H1 (cell line): Measurements from ENCODE around the gene EPHA4. TPM values are rescaled to one million over a fixed set of nuclear protein-coding genes. Genes with fewer than 3 reads are reported as not detected.

ENCODE experiments used
- CTCF ChIA-PET: fragments of 300-600 bp; sonication (Branson Sonifier 250); formaldehyde crosslinking; loops from one replicate; lab custom pipeline; 2021; ENCODE audit not compliant: partially characterized antibody; lab: Charles Lee
- POLR2A ChIA-PET: fragments of 300-600 bp; sonication (Branson Sonifier 250); formaldehyde crosslinking; loops from one replicate; lab custom pipeline; 2021; ENCODE audit warnings: inconsistent platforms; ENCODE audit not compliant: partially characterized antibody; lab: Charles Lee
- DNase-seq, 2 experiments: peaks; one replicate each; pipeline versions ENCODE4 v3.0.0 to v3.0.0-alpha.2; 2010 to 2022; ENCODE audit warnings: low spot score in 2 of 2, low read depth in 1 of 2, mixed read lengths in 1 of 2
- FAIRE-seq: peaks from 2 replicates; lab custom pipeline; 2011; peaks lifted over from hg19 to GRCh38; lab: Jason Lieb, UNC
- H2AFZ ChIP-seq: 2 replicates; pipeline ENCODE4 v1.8.1; 2012; ENCODE audit warnings: low read length, inconsistent platforms
- H2AK5ac ChIP-seq: 2 replicates; pipeline ENCODE4 v1.6.1; 2013; ENCODE audit warnings: low read depth, low read length
- H2BK120ac ChIP-seq: replicated peaks from 2 replicates; pipeline ENCODE3; 2013; ENCODE audit warnings: low read depth, low read length, inconsistent platforms
- H2BK12ac ChIP-seq: 2 replicates; pipeline ENCODE4 v1.6.1; 2013; ENCODE audit warnings: low read depth, low read length
- H2BK15ac ChIP-seq: 2 replicates; pipeline ENCODE4 v1.6.1; 2013; ENCODE audit warnings: low read length
- H2BK20ac ChIP-seq: 2 replicates; pipeline ENCODE4 v1.6.1; 2013; ENCODE audit warnings: low read length
- H2BK5ac ChIP-seq: 2 replicates; pipeline ENCODE4 v1.6.1; 2013; ENCODE audit warnings: low read depth, low read length
- H3K14ac ChIP-seq: 2 replicates; pipeline ENCODE4 v1.6.1; 2013; ENCODE audit warnings: inconsistent platforms; ENCODE audit not compliant: insufficient read length
- H3K18ac ChIP-seq: 2 replicates; pipeline ENCODE4 v1.6.1; 2013; ENCODE audit warnings: low read length; ENCODE audit errors: extremely low read depth
- H3K23ac ChIP-seq: 2 replicates; pipeline ENCODE4 v1.6.1; 2013; ENCODE audit warnings: inconsistent platforms; ENCODE audit not compliant: insufficient read length
- H3K23me2 ChIP-seq: 2 replicates; pipeline ENCODE4 v1.6.1; 2013; ENCODE audit warnings: low read depth, low read length
- H3K27ac ChIP-seq: 2 replicates; pipeline ENCODE4 v1.6.1; 2011; ENCODE audit warnings: low read depth, low read length, inconsistent platforms
- H3K27me3 ChIP-seq, 4 experiments: replicated peaks in 1 of 4; 1 replicate in 1 of 4; 2 replicates in 3 of 4; pipeline versions ENCODE4 v1.6.1 to v1.8.1; 2011 to 2013; ENCODE audit warnings: low read length in 3 of 4, mild to moderate bottlenecking in 3 of 4, inconsistent platforms in 2 of 4, mixed read lengths in 2 of 4, moderate library complexity in 1 of 4; ENCODE audit not compliant: control insufficient read depth in 3 of 4, insufficient read depth in 3 of 4; ENCODE audit errors: extremely low read depth in 1 of 4
- H3K36me3 ChIP-seq, 4 experiments: 2 replicates each; pipeline versions ENCODE4 v1.6.1 to v1.8.1; 2011 to 2013; ENCODE audit warnings: mild to moderate bottlenecking in 4 of 4, low read length in 3 of 4, moderate library complexity in 2 of 4, control low read depth in 1 of 4, inconsistent platforms in 1 of 4; ENCODE audit not compliant: insufficient read depth in 4 of 4, control insufficient read depth in 2 of 4
- H3K4ac ChIP-seq: replicated peaks from 2 replicates; pipeline ENCODE3; 2013; ENCODE audit warnings: low read length, low read depth, mixed read lengths, inconsistent platforms; ENCODE audit not compliant: insufficient read length
- H3K4me1 ChIP-seq, 4 experiments: replicated peaks in 1 of 4; 1 replicate in 1 of 4; 2 replicates in 3 of 4; pipeline versions ENCODE4 v1.6.1 to v1.8.1; 2011 to 2013; ENCODE audit warnings: low read length in 3 of 4, inconsistent platforms in 2 of 4, mixed read lengths in 1 of 4; ENCODE audit not compliant: insufficient read depth in 4 of 4, control insufficient read depth in 3 of 4
- H3K4me2 ChIP-seq, 2 experiments: 2 replicates each; pipeline versions ENCODE4 v1.6.1 to v1.8.1; 2011 to 2013; ENCODE audit warnings: low read depth in 2 of 2, low read length in 2 of 2, control low read depth in 1 of 2, inconsistent platforms in 1 of 2, mild to moderate bottlenecking in 1 of 2; ENCODE audit not compliant: insufficient read depth in 1 of 2
- H3K4me3 ChIP-seq, 4 experiments: fragments of 200-600, 300-600 bp in 1 of 4; sonication (generic), shearing (Covaris generic), sonication (Bioruptor Twin) in 1 of 4; 2 replicates each; pipeline versions ENCODE4 v1.5.1 to v1.8.1; 2011 to 2016; ENCODE audit warnings: low read length in 4 of 4, low read depth in 3 of 4, control low read depth in 2 of 4, inconsistent platforms in 2 of 4, mild to moderate bottlenecking in 2 of 4, mixed read lengths in 1 of 4, moderate library complexity in 1 of 4; ENCODE audit not compliant: insufficient read depth in 2 of 4; ENCODE audit errors: extremely low read depth in 1 of 4
- H3K56ac ChIP-seq: replicated peaks from 2 replicates; pipeline ENCODE3; 2013; ENCODE audit warnings: low read depth, mild to moderate bottlenecking, mixed read lengths, low read length, inconsistent platforms; ENCODE audit not compliant: insufficient read length
- H3K79me1 ChIP-seq: 2 replicates; pipeline ENCODE4 v1.6.1; 2013; ENCODE audit warnings: low read depth, low read length, control low read depth
- H3K79me2 ChIP-seq, 2 experiments: 2 replicates each; pipeline versions ENCODE4 v1.6.1 to v1.8.1; 2012 to 2013; ENCODE audit warnings: low read length in 2 of 2, mild to moderate bottlenecking in 2 of 2, inconsistent platforms in 1 of 2; ENCODE audit not compliant: insufficient read depth in 2 of 2, control insufficient read depth in 1 of 2
- H3K9ac ChIP-seq, 4 experiments: replicated peaks in 1 of 4; 1 replicate in 1 of 4; 2 replicates in 3 of 4; pipeline versions ENCODE4 v1.6.1 to v1.8.1; 2011 to 2013; ENCODE audit warnings: low read depth in 3 of 4, low read length in 3 of 4, control low read depth in 2 of 4, mild to moderate bottlenecking in 2 of 4, moderate library complexity in 2 of 4, inconsistent platforms in 1 of 4; ENCODE audit errors: extremely low read depth in 1 of 4
- H3K9me3 ChIP-seq, 2 experiments: 2 replicates each; pipeline versions ENCODE4 v1.6.1 to v1.8.1; 2012 to 2013; ENCODE audit warnings: mild to moderate bottlenecking in 2 of 2, moderate library complexity in 2 of 2, control low read depth in 1 of 2, inconsistent platforms in 1 of 2, low read depth in 1 of 2, low read length in 1 of 2, mixed read lengths in 1 of 2; ENCODE audit not compliant: insufficient read depth in 2 of 2
- H4K20me1 ChIP-seq, 2 experiments: replicated peaks in 1 of 2; 2 replicates each; pipeline versions ENCODE3 to v1.8.1; 2011 to 2013; ENCODE audit warnings: inconsistent platforms in 2 of 2, low read length in 2 of 2, mild to moderate bottlenecking in 1 of 2; ENCODE audit not compliant: insufficient read depth in 2 of 2, control insufficient read depth in 1 of 2
- H4K5ac ChIP-seq: 2 replicates; pipeline ENCODE4 v1.6.1; 2013; ENCODE audit warnings: low read length, low read depth, mixed read lengths, inconsistent platforms; ENCODE audit not compliant: insufficient read length
- H4K8ac ChIP-seq: 2 replicates; pipeline ENCODE4 v1.8.0; 2013; ENCODE audit warnings: mild to moderate bottlenecking, moderate library complexity, low read length, inconsistent platforms; ENCODE audit not compliant: insufficient read depth; ENCODE audit errors: extremely low read depth
- H4K91ac ChIP-seq: replicated peaks from 2 replicates; pipeline ENCODE3; 2013; ENCODE audit warnings: low read length, mixed read lengths, inconsistent platforms; ENCODE audit not compliant: insufficient read length
- NANOG ChIP-seq: IDR thresholded peaks from 2 replicates; pipeline ENCODE4 v1.6.1; 2011; ENCODE audit warnings: low read length, low read depth, mild to moderate bottlenecking, inconsistent platforms; ENCODE audit not compliant: insufficient read depth, poor library complexity, severe bottlenecking
- WGBS, 2 experiments: shearing (Covaris generic) in 1 of 2; methylation state at CpG; one replicate each; pipeline versions ENCODE4 v1.1.6 to v1.1.7; 2013 to 2015; ENCODE audit warnings: low lambda C conversion rate in 2 of 2, mixed read lengths in 2 of 2, inconsistent platforms in 1 of 2, low coverage in 1 of 2, missing lambda C conversion rate in 1 of 2; ENCODE audit not compliant: insufficient replicate concordance in 2 of 2, insufficient coverage in 1 of 2, insufficient read length in 1 of 2; ENCODE audit errors: extremely low coverage in 1 of 2, missing lambda C conversion rate in 1 of 2; 5-methylcytosine and 5-hydroxymethylcytosine counted together
- polyA plus RNA-seq, 7 experiments: library from polyadenylated mRNA; depleted of rRNA in 3 of 7; stranded (reverse) in 5 of 7; unstranded in 2 of 7; fragments of >200 nt in 5 of 7; fragments of 200-250 nt in 2 of 7; gene quantifications; 1 replicate in 5 of 7; 2 replicates in 1 of 7; 4 replicates in 1 of 7; pipeline versions ENCODE4 v1.2.1 to v1.2.3, GENCODE V29; 2011 to 2013; ENCODE audit warnings: missing spikeins in 2 of 7, mixed read lengths in 2 of 7
- total RNA-seq: library from RNA; stranded (reverse); fragmentation: NEBNext Ultra II Directional; extraction: Animal tissue kit (Norgen Biotek cat#: 25700); gene quantifications from 2 replicates; pipeline ENCODE4 v1.2.1, GENCODE V29; 2021

EPHA4 gene
- total and polyA plus RNA-seq, 2 of the 8 experiments (the other 6 are each of a cell fraction or from before 2014, with no cell fraction given) = 4.3 to 5.7 TPM

- Histone ChIP-seq H2BK5ac (no peak overlapping the region), H3K23me2 (no peaks in the 10 kb centered on the region), H2BK12ac (no peak overlapping the region), H3K56ac (no peak overlapping the region), H3K9ac (no peak overlapping the region), H3K27ac (no peak overlapping the region), H4K8ac (no peak overlapping the region), H3K79me1 (no peaks in the 10 kb centered on the region), H3K4me1 (peaks cover 0 to 5% (median 0%) of the 10 kb centered on the region in 4 experiments; a peak in 1 of 7 replicates), H3K23ac (no peak overlapping the region), H2AFZ (no peak overlapping the region), H2BK20ac (no peak overlapping the region), H4K20me1 (no peaks in the 10 kb centered on the region), H3K36me3 (no peaks in the 10 kb centered on the region), H3K4me2 (no peak overlapping the region), H4K5ac (no peak overlapping the region), H2BK120ac (no peak overlapping the region), H3K4ac (no peak overlapping the region), H2AK5ac (no peak overlapping the region), H3K9me3 (no peaks in the 10 kb centered on the region), H4K91ac (no peak overlapping the region), H3K18ac (no peak overlapping the region), H2BK15ac (no peak overlapping the region), H3K79me2 (no peaks in the 10 kb centered on the region), H3K4me3 (no peak overlapping the region), H3K14ac (no peak overlapping the region), H3K27me3 (no peaks in the 10 kb centered on the region)
- TF ChIP-seq NANOG = no peak
- FAIRE-seq (no peak), DNase-seq (no peak)
- WGBS, 2 experiments = 80% methylated on average over 7 of the region's 7 CpGs; no CpG with 5 or more reads in 1 of the 2 experiments
- ChIA-PET CTCF (interaction anchor here (1.5 to 2.2 kb wide), 2 partner anchors 10 to 12 kb away, joined by 4 to 5 read pairs; no protein-coding TSS in a partner anchor), POLR2A (no interaction called here)
These were observed 78.7 kb downstream of the EPHA4 start for GRCh38 chr2:221493391-221493790.
